HG02885 (cell line): ENCODE data around the gene GALNT2.

Source experiments
- ATAC-seq: cut with Tn5 transposase; IDR thresholded peaks from one replicate; pipeline ENCODE4 v1.9.1; 2021; ENCODE audit warnings: mild to moderate bottlenecking; ENCODE audit not compliant: unreplicated experiment, poor library complexity

GALNT2 gene

GRCh38 chr1:230087028-230087716 lies 20.1 kb downstream of the GALNT2 start:
- no peak for ATAC-seq

- no peak for ATAC-seq
Measured at GRCh38 chr1:230087717-230088105, 20.7 kb downstream of the GALNT2 start.

GRCh38 chr1:230090194-230090711 lies 23.2 kb downstream of the GALNT2 start:
- no peak for ATAC-seq

GRCh38 chr1:230091473-230092231 lies 24.6 kb downstream of the GALNT2 start:
- ATAC-seq = no peak

GRCh38 chr1:230094746-230095145 lies 27.7 kb downstream of the GALNT2 start:
- no peak for ATAC-seq

GRCh38 chr1:230095938-230096337 lies 28.9 kb downstream of the GALNT2 start:
- no peak for ATAC-seq

GRCh38 chr1:230097370-230097769 lies 30.3 kb downstream of the GALNT2 start:
- ATAC-seq = no peak

- ATAC-seq = no peak
Measured at GRCh38 chr1:230098723-230099122, 31.7 kb downstream of the GALNT2 start.

GRCh38 chr1:230099465-230099864 lies 32.4 kb downstream of the GALNT2 start:
- ATAC-seq = no peak

- ATAC-seq = no peak
Measured at GRCh38 chr1:230100932-230101331, 33.9 kb downstream of the GALNT2 start.

GRCh38 chr1:230101556-230101955 lies 34.5 kb downstream of the GALNT2 start:
- ATAC-seq = no peak

- no peak for ATAC-seq
Measured at GRCh38 chr1:230102046-230102445, 35.0 kb downstream of the GALNT2 start.

GRCh38 chr1:230102472-230102871 lies 35.4 kb downstream of the GALNT2 start:
- no peak for ATAC-seq

GRCh38 chr1:230103306-230104173 lies 36.5 kb downstream of the GALNT2 start:
- no peak for ATAC-seq

- ATAC-seq = peak; percentile 58
Measured at GRCh38 chr1:230104395-230105244, 37.6 kb downstream of the GALNT2 start.

GRCh38 chr1:230105245-230105753 lies 38.3 kb downstream of the GALNT2 start:
- no peak for ATAC-seq

- no peak for ATAC-seq
Measured at GRCh38 chr1:230105754-230106625, 39.0 kb downstream of the GALNT2 start.

- ATAC-seq = no peak
Measured at GRCh38 chr1:230107941-230108340, 40.9 kb downstream of the GALNT2 start.

GRCh38 chr1:230108580-230108979 lies 41.5 kb downstream of the GALNT2 start:
- ATAC-seq = no peak
